ENCODE measurements around the gene PLXNA2. TPM values are rescaled to one million over a fixed set of nuclear protein-coding genes. Genes with fewer than 3 reads are reported as not detected.

PLXNA2 gene
- total and polyA plus RNA-seq, 2 donors: 1.9 to 5.6 TPM

DNA sequence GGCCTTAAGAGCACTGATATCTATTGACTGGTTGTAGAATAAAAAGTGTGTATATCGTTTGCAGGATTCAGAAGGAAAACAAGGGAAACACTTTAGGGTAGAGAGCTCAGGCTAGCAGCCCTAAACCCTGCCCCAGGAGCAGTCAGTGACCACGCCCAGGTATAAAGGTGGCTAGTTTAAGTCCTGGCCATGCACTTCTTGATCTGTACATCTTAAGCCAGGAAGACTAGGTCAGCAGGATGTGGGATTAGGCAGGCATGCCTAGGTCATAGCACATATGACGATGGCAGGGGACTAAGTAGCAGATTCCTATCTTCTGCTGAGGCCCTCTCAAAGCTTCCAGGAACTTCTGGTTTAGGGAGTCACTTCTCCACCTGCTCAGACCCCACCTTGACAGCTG is 175.3 kb downstream of the PLXNA2 start:
- no peak overlapping the region for H3K4me3 ChIP-seq (ENCODE audit: low read length in 2 of 2)
- WGBS: 74% methylated on average over 3 of the region's 3 CpGs
- no peak for DNase-seq (ENCODE audit: low read depth in 6 of 9, low spot score in 9 of 9)
- peaks cover 19 to 37% of the 10 kb centered on the region in 2 donors for H3K4me1 ChIP-seq (ENCODE audit: control insufficient read depth in 2 of 2, insufficient read depth in 2 of 2, low read length in 2 of 2)
- no peaks in the 10 kb centered on the region for H3K27me3 ChIP-seq (ENCODE audit: control insufficient read depth in 2 of 2, insufficient read depth in 1 of 2, low read length in 1 of 2)
- no peaks in the 10 kb centered on the region for H3K36me3 ChIP-seq (ENCODE audit: control insufficient read depth in 2 of 2, insufficient read depth in 2 of 2, low read length in 1 of 2)
- no peaks in the 10 kb centered on the region for H3K9me3 ChIP-seq (ENCODE audit: control insufficient read depth in 2 of 2, insufficient read depth in 1 of 2, low read length in 1 of 2)
- H3K27ac ChIP-seq (ENCODE audit: low read depth in 1 of 2, low read length in 1 of 2): peak overlapping the region in 1 of 2 donors; percentile 76

DNA sequence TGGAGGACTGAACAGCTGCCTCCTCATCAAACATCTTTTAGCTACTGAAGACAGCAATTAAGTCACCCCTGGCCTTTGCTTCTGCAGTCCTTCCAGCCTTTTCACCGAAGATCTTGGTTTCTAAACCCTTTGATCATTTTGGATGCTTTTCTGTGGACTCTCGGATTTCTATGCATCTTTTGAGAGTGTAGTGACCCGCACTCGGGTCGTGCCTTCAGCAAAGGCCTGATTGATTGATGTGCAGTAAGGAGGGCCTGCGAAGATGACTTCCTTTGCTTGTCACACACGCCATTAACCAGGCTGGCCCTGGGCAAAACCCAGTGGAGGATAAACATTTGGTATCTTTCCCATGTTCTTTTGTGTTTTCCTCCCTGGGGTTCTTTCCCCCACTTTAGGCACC is 175.8 kb downstream of the PLXNA2 start:
- Histone ChIP-seq H3K9me3 (ENCODE audit: control insufficient read depth in 2 of 2, insufficient read depth in 1 of 2, low read length in 1 of 2) (no peaks in the 10 kb centered on the region), H3K27ac (ENCODE audit: low read depth in 1 of 2, low read length in 1 of 2) (peak overlapping the region in 1 of 2 donors; percentile 76), H3K36me3 (ENCODE audit: control insufficient read depth in 2 of 2, insufficient read depth in 2 of 2, low read length in 1 of 2) (no peaks in the 10 kb centered on the region), H3K4me3 (ENCODE audit: low read length in 2 of 2) (no peak overlapping the region), H3K4me1 (ENCODE audit: control insufficient read depth in 2 of 2, insufficient read depth in 2 of 2, low read length in 2 of 2) (peaks cover 15 to 33% of the 10 kb centered on the region in 2 donors), H3K27me3 (ENCODE audit: control insufficient read depth in 2 of 2, insufficient read depth in 1 of 2, low read length in 1 of 2) (no peaks in the 10 kb centered on the region)
- DNase-seq (ENCODE audit: low read depth in 6 of 9, low spot score in 9 of 9): no peak
- WGBS: 97% methylated on average over 7 of the region's 7 CpGs

DNA sequence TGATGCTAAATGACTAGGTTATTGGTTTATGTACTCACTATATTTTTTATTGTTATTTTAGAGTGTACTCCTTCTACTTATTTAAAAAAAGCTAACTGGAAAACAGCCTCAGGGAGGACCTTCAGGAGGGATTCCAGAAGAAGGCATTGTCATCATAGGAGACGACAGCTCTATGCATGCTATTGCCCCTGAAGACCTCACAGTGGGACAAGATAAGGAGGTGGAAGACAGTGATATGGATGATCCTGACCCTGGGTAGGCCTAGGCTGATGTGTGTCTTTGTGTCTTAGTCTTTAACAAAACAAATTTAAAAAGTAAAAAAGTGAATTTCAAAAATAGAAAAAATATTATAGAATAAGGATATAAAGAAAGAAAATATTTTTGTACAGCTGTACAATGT is 177.6 kb downstream of the PLXNA2 start:
- DNase-seq (ENCODE audit: low read depth in 6 of 9, low spot score in 9 of 9): no peak
- Histone ChIP-seq H3K27me3 (ENCODE audit: control insufficient read depth in 2 of 2, insufficient read depth in 1 of 2, low read length in 1 of 2) (no peaks in the 10 kb centered on the region), H3K9me3 (ENCODE audit: control insufficient read depth in 2 of 2, insufficient read depth in 1 of 2, low read length in 1 of 2) (no peaks in the 10 kb centered on the region), H3K4me1 (ENCODE audit: control insufficient read depth in 2 of 2, insufficient read depth in 2 of 2, low read length in 2 of 2) (peaks cover 18 to 40% of the 10 kb centered on the region in 2 donors), H3K27ac (ENCODE audit: low read depth in 1 of 2, low read length in 1 of 2) (no peak overlapping the region), H3K36me3 (ENCODE audit: control insufficient read depth in 2 of 2, insufficient read depth in 2 of 2, low read length in 1 of 2) (no peaks in the 10 kb centered on the region), H3K4me3 (ENCODE audit: low read length in 2 of 2) (no peak overlapping the region)
- 100% methylated on average over 1 of the region's 1 CpG for WGBS

DNA sequence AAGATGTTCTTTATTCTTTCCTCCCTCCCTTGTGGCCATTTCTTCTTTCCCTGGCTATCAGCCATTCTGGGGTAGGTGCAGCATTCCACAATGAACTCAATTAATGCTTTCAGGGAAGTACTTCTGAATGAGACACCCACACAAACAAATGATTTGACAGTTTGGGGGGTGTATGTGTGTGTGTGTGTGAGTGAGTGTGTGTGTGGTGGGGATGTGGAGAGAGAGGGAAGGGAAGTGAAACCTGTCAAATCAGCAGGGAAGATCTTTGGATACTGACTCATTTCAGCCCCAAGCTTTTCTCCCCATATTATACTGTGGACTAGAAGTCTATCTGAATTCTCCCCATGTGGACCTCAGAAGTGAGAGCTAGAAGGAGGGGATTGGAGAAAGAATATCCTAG is 178.3 kb downstream of the PLXNA2 start:
- H3K27ac ChIP-seq (ENCODE audit: low read depth in 1 of 2, low read length in 1 of 2): no peak overlapping the region
- no peaks in the 10 kb centered on the region for H3K9me3 ChIP-seq (ENCODE audit: control insufficient read depth in 2 of 2, insufficient read depth in 1 of 2, low read length in 1 of 2)
- no peak overlapping the region for H3K4me3 ChIP-seq (ENCODE audit: low read length in 2 of 2)
- DNase-seq (ENCODE audit: low read depth in 6 of 9, low spot score in 9 of 9): no peak
- no peaks in the 10 kb centered on the region for H3K36me3 ChIP-seq (ENCODE audit: control insufficient read depth in 2 of 2, insufficient read depth in 2 of 2, low read length in 1 of 2)
- no peaks in the 10 kb centered on the region for H3K27me3 ChIP-seq (ENCODE audit: control insufficient read depth in 2 of 2, insufficient read depth in 1 of 2, low read length in 1 of 2)
- H3K4me1 ChIP-seq (ENCODE audit: control insufficient read depth in 2 of 2, insufficient read depth in 2 of 2, low read length in 2 of 2): peaks cover 22 to 41% of the 10 kb centered on the region in 2 donors

DNA sequence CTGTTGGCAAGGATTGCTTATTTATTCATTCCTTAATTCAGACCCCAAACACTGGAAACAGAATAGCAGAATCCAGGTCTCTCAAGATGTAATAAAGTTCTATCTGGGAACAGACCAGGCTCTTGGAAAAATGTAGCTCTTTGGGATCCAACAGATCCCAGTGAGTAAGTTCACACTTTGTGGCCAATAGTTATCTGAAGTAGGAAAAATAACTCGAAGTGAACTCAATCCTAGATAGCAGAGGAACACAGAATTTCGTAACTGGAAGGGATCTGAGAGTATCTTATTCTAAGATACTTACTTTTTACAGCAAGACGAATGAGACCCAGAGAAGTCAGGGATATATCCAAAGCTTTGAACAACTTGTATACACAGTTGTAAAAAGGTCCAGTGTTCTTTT is 182.6 kb downstream of the PLXNA2 start:
- DNase-seq (ENCODE audit: low read depth in 6 of 9, low spot score in 9 of 9): no peak
- Histone ChIP-seq H3K27ac (ENCODE audit: low read depth in 1 of 2, low read length in 1 of 2) (no peak overlapping the region), H3K36me3 (ENCODE audit: control insufficient read depth in 2 of 2, insufficient read depth in 2 of 2, low read length in 1 of 2) (no peaks in the 10 kb centered on the region)

DNA sequence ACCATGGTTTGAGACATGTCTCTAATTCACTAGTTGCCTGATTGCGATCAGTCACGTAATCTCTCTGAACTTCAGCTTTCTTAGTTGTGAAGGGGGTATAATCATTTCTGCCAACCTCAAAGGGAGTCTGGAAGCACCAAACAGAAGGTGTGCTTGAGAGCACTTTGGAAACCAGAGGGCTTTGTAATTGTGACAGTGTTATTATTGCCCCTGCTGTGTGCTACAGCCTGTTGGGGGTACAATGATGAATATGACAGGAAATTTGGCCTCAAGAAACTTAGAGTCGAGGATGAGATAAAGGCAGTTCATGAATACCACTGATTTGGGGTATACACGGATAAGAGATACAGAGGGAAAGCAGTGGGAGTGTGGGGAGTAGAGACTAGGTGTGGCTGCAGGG is 183.1 kb downstream of the PLXNA2 start:
- peaks cover 10 to 42% of the 10 kb centered on the region in 2 donors for H3K4me1 ChIP-seq (ENCODE audit: control insufficient read depth in 2 of 2, insufficient read depth in 2 of 2, low read length in 2 of 2)

More for the DNA sequence above, 182.6 kb downstream of the PLXNA2 start:
- Histone ChIP-seq H3K27me3 (ENCODE audit: control insufficient read depth in 2 of 2, insufficient read depth in 1 of 2, low read length in 1 of 2) (no peaks in the 10 kb centered on the region), H3K4me3 (ENCODE audit: low read length in 2 of 2) (no peak overlapping the region), H3K9me3 (ENCODE audit: control insufficient read depth in 2 of 2, insufficient read depth in 1 of 2, low read length in 1 of 2) (no peaks in the 10 kb centered on the region), H3K4me1 (ENCODE audit: control insufficient read depth in 2 of 2, insufficient read depth in 2 of 2, low read length in 2 of 2) (peaks cover 10 to 42% of the 10 kb centered on the region in 2 donors)
- WGBS: 90% methylated on average over 3 of the region's 3 CpGs

DNA sequence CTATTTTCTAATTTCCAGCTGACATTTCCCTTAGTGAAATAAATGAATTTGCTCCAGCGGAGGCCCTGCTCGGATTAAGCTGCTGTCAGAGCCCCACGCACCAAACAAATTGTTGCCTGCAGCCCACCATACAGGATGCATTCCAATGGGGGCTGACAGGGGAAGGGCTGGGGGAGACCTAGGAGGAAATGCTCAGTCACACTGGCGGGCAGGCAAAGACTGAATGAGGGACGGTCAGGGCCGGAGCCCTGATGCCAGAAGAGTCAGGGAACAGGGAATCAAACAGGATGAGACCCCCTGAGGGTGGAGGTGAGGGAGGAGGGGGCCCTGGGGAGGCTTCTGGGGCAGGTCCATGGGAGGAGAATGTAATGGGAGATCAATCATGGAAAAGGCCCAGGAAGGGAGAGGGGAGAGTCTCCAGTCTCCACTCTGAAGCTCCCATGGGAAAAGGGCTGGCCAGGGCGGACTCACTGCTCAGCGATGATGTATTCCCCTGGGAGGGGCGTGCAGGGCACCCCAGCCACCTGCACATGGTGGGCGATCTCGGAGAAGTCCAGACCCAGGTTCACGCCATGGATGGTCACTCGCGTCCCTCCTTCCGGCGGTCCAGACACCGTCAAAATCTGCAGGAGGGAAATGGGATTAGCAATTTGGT is 183.8 kb downstream of the PLXNA2 start:
- Histone ChIP-seq H3K27me3 (ENCODE audit: control insufficient read depth in 2 of 2, insufficient read depth in 1 of 2, low read length in 1 of 2) (no peaks in the 10 kb centered on the region), H3K36me3 (ENCODE audit: control insufficient read depth in 2 of 2, insufficient read depth in 2 of 2, low read length in 1 of 2) (no peaks in the 10 kb centered on the region), H3K27ac (ENCODE audit: low read depth in 1 of 2, low read length in 1 of 2) (no peak overlapping the region), H3K4me3 (ENCODE audit: low read length in 2 of 2) (no peak overlapping the region), H3K9me3 (ENCODE audit: control insufficient read depth in 2 of 2, insufficient read depth in 1 of 2, low read length in 1 of 2) (no peaks in the 10 kb centered on the region), H3K4me1 (ENCODE audit: control insufficient read depth in 2 of 2, insufficient read depth in 2 of 2, low read length in 2 of 2) (peaks cover 10 to 45% of the 10 kb centered on the region in 2 donors)
- no peak for DNase-seq (ENCODE audit: low read depth in 6 of 9, low spot score in 9 of 9)
- WGBS: 95% methylated on average over 17 of the region's 17 CpGs

More for the DNA sequence above, 183.1 kb downstream of the PLXNA2 start:
- H3K27me3 ChIP-seq (ENCODE audit: control insufficient read depth in 2 of 2, insufficient read depth in 1 of 2, low read length in 1 of 2): no peaks in the 10 kb centered on the region
- no peak overlapping the region for H3K4me3 ChIP-seq (ENCODE audit: low read length in 2 of 2)
- no peak overlapping the region for H3K27ac ChIP-seq (ENCODE audit: low read depth in 1 of 2, low read length in 1 of 2)
- DNase-seq (ENCODE audit: low read depth in 6 of 9, low spot score in 9 of 9): peak in 1 of 9 donors; percentile 40
- no peaks in the 10 kb centered on the region for H3K36me3 ChIP-seq (ENCODE audit: control insufficient read depth in 2 of 2, insufficient read depth in 2 of 2, low read length in 1 of 2)
- H3K9me3 ChIP-seq (ENCODE audit: control insufficient read depth in 2 of 2, insufficient read depth in 1 of 2, low read length in 1 of 2): no peaks in the 10 kb centered on the region
- WGBS: 90% methylated on average over 4 of the region's 4 CpGs

DNA sequence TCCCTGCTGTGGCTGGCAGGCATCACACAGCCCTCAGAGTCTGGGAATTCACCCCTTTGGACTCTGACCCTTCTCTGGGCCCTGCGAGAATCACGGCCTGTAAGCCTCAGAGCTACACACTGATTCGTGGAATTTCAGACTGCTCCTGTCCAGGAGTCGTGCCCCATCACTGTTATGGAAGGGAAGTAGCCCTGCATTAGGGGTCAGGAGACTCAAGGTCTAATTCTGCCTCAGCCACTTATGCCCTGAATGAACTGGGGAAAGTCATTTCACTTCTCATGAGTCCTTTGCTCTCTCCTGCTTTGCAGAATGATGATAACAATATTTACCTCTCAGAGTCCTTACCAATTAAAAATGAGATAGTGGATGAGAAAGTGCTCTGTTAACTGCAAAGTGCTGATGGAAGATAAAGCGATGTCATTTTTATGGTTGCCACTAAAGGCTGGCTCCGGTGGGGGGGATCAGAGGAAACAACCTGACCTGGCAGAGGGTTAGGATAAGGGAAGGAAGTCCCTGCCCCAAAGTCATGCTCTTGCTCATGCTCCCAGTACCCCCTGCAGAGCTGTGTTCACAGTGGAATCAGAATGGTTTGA is 184.7 kb downstream of the PLXNA2 start:
- Histone ChIP-seq H3K4me3 (ENCODE audit: low read length in 2 of 2) (no peak overlapping the region), H3K27ac (ENCODE audit: low read depth in 1 of 2, low read length in 1 of 2) (no peak overlapping the region), H3K9me3 (ENCODE audit: control insufficient read depth in 2 of 2, insufficient read depth in 1 of 2, low read length in 1 of 2) (no peaks in the 10 kb centered on the region), H3K4me1 (ENCODE audit: control insufficient read depth in 2 of 2, insufficient read depth in 2 of 2, low read length in 2 of 2) (peaks cover 16 to 53% of the 10 kb centered on the region in 2 donors), H3K27me3 (ENCODE audit: control insufficient read depth in 2 of 2, insufficient read depth in 1 of 2, low read length in 1 of 2) (no peaks in the 10 kb centered on the region), H3K36me3 (ENCODE audit: control insufficient read depth in 2 of 2, insufficient read depth in 2 of 2, low read length in 1 of 2) (no peaks in the 10 kb centered on the region)
- 89% methylated on average over 6 of the region's 6 CpGs for WGBS
- DNase-seq (ENCODE audit: low read depth in 6 of 9, low spot score in 9 of 9): no peak

DNA sequence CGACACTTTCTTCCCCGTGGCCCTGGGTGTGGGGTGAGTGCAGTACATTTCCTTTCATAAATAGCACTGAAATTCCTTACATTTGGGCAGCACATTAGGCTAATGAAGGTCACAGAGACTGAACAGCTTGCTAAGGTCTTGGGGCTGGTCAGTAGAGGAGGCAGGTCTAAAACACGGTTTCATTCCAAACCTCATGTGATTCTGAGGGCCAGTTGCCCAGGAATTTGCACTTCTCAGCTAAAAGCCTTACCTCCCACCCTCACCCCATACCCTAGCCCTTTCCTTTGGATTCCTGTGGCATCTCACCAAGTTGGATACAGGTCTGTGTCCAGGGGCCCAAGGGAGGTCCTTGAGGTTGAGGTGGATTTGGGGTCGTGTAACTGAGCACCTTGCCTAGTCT is 185.4 kb downstream of the PLXNA2 start:
- Histone ChIP-seq H3K36me3 (ENCODE audit: control insufficient read depth in 2 of 2, insufficient read depth in 2 of 2, low read length in 1 of 2) (no peaks in the 10 kb centered on the region), H3K4me3 (ENCODE audit: low read length in 2 of 2) (no peak overlapping the region), H3K27ac (ENCODE audit: low read depth in 1 of 2, low read length in 1 of 2) (no peak overlapping the region), H3K9me3 (ENCODE audit: control insufficient read depth in 2 of 2, insufficient read depth in 1 of 2, low read length in 1 of 2) (no peaks in the 10 kb centered on the region), H3K27me3 (ENCODE audit: control insufficient read depth in 2 of 2, insufficient read depth in 1 of 2, low read length in 1 of 2) (no peaks in the 10 kb centered on the region), H3K4me1 (ENCODE audit: control insufficient read depth in 2 of 2, insufficient read depth in 2 of 2, low read length in 2 of 2) (peaks cover 21 to 60% of the 10 kb centered on the region in 2 donors)
- DNase-seq (ENCODE audit: low read depth in 6 of 9, low spot score in 9 of 9): no peak
- WGBS: 96% methylated on average over 4 of the region's 4 CpGs
